OCI-LY7 (cell line): ENCODE data around the gene IGFBP2.

Source experiments
- EZH2phosphoT487 ChIP-seq: fragments of 200-600 bp; sonication (generic); IDR thresholded peaks from 2 replicates; pipeline ENCODE4 v1.6.1; 2018; ENCODE audit warnings: low read depth, borderline replicate concordance, mild to moderate bottlenecking, mixed run types, antibody characterized with exemption, low read length, moderate library complexity, mixed read lengths
- TF ChIP-seq, protein P1 (sequence below): fragments of 200-600 bp; sonication (generic); conservative IDR thresholded peaks from 2 replicates; pipeline ENCODE4 v1.5.1; 2014; ENCODE audit warnings: mild to moderate bottlenecking, antibody characterized with exemption, low read length, moderate library complexity, mixed read lengths

- TF ChIP-seq, protein P1, sequence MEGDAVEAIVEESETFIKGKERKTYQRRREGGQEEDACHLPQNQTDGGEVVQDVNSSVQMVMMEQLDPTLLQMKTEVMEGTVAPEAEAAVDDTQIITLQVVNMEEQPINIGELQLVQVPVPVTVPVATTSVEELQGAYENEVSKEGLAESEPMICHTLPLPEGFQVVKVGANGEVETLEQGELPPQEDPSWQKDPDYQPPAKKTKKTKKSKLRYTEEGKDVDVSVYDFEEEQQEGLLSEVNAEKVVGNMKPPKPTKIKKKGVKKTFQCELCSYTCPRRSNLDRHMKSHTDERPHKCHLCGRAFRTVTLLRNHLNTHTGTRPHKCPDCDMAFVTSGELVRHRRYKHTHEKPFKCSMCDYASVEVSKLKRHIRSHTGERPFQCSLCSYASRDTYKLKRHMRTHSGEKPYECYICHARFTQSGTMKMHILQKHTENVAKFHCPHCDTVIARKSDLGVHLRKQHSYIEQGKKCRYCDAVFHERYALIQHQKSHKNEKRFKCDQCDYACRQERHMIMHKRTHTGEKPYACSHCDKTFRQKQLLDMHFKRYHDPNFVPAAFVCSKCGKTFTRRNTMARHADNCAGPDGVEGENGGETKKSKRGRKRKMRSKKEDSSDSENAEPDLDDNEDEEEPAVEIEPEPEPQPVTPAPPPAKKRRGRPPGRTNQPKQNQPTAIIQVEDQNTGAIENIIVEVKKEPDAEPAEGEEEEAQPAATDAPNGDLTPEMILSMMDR: no peak
- no peak for TF ChIP-seq EZH2phosphoT487
Measured at GRCh38 chr2:216678098-216678465, 44.9 kb downstream of the IGFBP2 start.
